NK-92 (cell line): ENCODE results near the gene SUPT5H.
A peak's percentile ranks its signal among the peaks of the same experiment; 100 is the strongest.
"Not testable (repeated sequence)": the region's sequence is repeated elsewhere in the genome, so short reads cannot be mapped to it uniquely, and the experiment has no call there.

ENCODE experiments used
- DNase-seq: peaks from one replicate; lab custom pipeline; 2025; ENCODE audit not compliant: unreplicated experiment; lab: John Stamatoyannopoulos, UW

SUPT5H gene

GRCh38 chr19:39424934-39425333 is 20.4 kb upstream of the SUPT5H start:
- DNase-seq, result no peak

DNA sequence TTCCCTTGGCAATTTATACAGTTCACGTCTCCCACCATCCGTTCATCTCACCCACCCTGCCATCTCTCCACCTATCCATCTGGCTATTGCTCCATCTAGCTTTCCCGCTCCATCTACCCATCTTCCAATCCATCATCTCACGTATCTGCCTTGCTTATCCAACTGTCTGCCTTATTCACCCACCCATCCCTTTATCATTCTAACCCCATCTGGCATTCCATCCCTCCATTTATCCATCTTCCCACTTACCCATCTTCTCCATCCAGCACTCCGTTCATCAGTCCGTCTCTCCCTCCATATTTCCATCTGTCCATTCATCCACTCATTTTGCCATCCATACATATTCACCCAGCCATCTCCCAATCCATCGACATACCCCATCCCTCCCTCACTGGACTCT is 19.6 kb upstream of the SUPT5H start:
- DNase-seq, result no peak

- DNase-seq, result no peak
Measured at GRCh38 chr19:39426170-39426569, 19.2 kb upstream of the SUPT5H start.

DNA sequence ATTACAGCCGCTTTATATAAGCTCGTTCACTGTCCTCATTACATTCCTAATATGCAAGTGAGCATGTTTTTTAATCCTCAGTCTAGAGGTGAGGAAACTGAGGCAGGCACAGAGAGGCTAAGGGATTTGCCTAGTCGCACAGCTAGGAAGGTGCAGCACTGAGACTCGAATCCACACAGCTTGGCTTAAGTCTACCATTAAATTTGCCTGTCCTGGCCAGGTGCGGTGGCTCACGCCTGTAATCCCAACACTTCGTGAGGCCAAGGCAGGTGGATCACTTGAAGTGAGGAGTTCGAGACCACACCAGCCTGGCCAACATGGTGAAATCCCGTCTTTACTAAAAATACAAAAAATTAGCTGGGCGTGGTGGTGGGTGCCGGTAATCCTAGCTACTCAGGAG is 17.7 kb upstream of the SUPT5H start:
- no peak for DNase-seq

DNA sequence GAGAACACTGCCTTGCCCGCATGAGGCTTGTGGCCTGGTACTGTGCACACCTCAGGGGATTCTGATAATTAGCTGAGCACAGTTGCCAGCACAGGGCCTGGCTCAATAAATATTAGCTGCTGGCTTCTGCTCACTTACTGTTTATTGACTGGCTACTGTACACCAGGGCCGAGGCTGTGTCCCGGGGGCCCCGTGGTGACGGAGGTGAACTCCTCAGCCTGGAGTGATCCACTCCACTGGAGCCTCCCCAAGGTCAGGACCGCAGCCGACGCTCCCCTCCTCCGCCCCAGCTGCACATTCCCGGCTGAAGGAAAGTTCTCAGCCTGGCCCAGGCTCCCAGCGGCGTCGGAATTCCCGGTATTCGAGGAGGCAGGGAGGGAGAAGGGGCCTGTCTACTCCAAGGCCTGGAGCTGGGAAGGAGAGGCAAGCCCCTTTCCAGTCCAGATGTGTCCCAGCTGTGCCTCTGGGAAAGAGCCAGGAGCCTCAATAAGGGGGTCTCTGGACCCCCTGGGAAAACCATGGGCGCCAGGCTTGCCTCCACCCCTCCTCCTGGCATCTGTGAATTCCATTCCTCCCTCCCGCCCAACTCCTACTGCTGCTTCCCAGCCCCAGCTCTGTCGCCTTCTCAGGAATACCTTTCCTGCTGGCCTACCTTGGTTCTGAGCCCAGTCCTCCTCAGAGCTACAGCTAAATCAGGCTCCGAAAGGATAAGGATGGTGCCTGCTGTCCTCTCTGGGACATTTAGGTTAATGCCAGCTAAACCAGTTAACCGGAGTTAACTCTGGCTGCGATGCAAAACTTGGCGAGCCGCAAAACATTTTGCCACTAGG is 16.9 kb upstream of the SUPT5H start:
- no peak for DNase-seq

GRCh38 chr19:39430675-39431593 is 14.4 kb upstream of the SUPT5H start:
- no peak for DNase-seq

- no peak for DNase-seq
Measured at GRCh38 chr19:39432677-39433025, 12.7 kb upstream of the SUPT5H start.

GRCh38 chr19:39433480-39434079 is 11.8 kb upstream of the SUPT5H start:
- no peak for DNase-seq

GRCh38 chr19:39434123-39435076 is 11.0 kb upstream of the SUPT5H start:
- DNase-seq, result no peak

DNA sequence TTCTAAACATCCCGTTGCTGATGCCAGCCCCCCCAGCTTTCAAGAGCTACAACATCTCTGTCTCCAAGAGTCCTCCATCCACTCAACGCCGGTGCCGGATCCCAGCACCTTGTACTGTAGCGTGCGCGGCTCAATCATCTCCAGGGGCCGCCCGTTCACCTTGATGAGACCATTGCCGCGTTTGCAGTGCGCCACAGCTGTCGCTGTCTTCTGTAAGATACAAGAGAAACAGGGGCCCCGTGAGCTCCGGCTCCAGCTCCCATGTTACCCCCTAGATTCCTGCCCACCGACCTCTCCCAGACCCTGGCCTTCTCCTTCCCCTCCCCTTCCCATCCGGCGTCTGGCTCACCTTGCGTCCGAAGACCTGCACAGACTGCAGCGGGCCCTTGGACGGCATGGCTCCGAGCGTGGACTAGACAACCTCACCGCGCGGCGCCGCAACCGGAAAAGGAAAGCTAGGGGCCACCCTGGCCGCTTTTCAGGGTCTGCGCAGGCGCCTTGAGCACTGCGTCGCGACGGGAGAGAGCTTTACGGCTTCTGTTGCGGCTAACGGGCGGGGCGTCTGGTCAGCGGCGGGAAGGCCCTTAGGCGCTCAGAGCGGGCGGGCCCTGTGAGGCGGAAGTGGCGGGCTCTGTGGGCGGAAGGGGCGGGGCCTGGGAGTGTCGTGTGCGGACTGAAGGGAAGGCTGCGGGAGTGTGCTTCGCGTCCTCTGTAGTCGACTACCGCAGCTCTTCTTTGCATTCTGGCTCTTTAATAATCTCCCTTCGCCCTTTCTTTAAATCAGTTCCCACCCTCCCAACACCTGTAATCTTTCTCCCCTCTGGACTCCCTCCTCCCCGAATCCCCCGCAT is 9.7 kb upstream of the SUPT5H start, which contains the start of gene RPS16:
RPS16 (minus strand) TSS at position 451 of the 851 bp plus-strand sequence; CDS start at position 397, 54 bp downstream.
- DNase-seq, result peak; percentile 98

DNA sequence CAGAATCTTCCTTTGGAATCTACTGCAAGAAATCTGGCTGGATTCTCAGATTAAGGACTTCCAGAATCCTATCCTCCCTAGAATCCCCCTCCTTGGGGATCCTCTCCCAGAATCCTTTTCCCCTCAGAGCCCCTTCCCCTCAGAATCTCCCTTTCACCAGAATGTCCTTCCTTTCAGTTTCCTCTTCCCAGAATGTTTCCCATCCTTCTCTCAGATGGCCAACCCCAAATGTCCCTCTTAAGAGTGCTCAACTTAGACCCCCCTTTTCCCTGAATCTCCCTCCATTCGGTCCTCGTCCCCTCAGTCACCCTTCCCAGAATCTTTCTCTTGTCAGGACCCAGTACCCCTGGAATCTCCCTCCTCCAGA is 9.0 kb upstream of the SUPT5H start:
- DNase-seq, result no peak

- no peak for DNase-seq
Measured at GRCh38 chr19:39438270-39438934, 7.0 kb upstream of the SUPT5H start.

DNA sequence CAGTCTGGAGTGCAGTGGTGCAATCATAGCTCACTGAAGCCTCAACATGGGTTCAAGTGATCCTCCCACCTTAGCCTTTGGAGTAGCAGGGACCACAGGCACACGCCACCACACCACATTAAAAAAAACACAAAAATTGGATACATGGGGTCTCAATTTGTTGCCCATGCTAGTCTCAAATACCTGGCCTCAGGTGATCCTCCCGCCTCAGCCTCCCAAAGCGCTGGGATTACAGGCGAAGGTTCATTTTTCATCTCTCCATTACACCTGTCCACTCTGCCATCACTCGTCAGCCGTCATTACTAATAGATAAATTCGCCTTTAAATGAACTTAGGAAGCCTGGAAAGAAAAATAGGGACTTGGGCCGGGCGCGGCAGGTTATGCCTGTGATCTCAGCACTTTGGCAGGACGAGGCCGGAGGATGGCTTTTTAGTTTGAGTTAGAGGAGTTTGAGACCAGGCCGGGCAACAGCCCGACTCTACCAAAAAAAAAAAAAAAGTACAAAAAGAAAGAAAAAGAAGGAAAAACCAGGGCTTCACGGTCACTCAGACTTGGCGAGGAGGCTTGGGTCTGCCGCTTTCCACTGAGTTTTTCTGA is 685 bp upstream of the SUPT5H start:
- no peak for DNase-seq

GRCh38 chr19:39446365-39447084 is 1.1 kb downstream of the SUPT5H start:
- DNase-seq, result no peak

- no peak for DNase-seq
Measured at GRCh38 chr19:39448271-39448670, 2.9 kb downstream of the SUPT5H start.

DNA sequence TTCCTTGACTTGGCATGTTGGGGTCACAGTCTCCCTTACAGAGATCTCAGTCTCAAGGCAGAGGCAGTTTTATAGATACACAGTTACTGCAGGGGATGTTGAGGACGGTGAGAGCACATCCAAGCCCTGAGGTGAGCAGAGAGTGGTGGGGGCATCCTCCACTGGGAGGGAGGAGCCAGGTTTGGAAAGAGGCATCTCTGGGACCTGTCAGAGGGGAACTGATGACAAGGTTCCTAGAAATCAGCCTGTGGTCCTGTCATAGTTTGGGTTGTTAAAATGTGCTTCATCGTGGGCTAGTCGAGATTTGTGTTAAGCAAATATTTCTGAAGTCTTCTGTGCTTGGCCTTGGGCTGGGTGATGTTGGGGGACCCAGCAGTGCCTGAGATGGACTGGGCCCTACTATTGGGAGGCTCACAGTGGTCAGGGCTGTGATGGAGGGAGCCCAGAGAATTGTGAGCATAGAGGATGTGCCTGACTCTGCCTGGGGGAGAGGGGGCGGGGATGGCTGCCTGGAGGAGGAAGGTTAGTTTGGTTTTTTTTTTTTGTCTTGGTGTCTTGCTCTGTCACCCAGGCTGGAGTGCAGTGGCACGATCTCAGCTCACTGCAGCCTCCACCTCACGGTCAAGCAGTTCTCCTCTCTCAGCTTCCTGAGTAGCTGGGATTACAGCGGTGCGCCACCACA is 3.9 kb downstream of the SUPT5H start:
- no peak for DNase-seq

DNA sequence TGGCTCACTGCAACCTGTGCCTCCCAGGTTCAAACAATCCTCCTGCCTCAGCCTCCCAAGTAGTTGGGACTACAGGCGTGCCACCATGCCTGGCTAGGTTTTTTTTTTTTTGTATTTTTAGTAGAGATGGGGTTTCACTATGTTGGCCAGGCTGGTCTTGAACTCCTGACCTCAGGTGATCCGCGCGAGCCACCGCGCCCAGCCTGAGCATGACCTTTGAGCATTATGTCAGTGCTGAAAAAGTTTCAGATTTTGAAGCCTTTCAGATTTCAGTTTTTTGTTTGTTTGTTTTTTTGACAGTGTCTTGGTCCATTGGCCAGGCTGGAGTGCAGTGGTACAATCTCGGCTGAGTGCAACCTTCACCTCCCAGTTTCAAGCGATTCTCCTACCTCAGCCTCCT is 5.9 kb downstream of the SUPT5H start:
- not testable (repeated sequence) for DNase-seq
